ENCODE data around the gene CXCL14. TPM values are rescaled to one million over a fixed set of nuclear protein-coding genes. Genes with fewer than 3 reads are reported as not detected.

CXCL14 gene
- not detected in 2 replicates for total RNA-seq (2014; rRNA removed; shearing (Covaris generic))
- not detected in 2 replicates for polyA plus RNA-seq (2015; cell fraction: cytosol; rRNA removed)
- polyA plus RNA-seq (2015; cell fraction: nucleus; rRNA removed) = not detected in 2 replicates

GRCh38 chr5:135578685-135579341 lies at the start of gene CXCL14:
CXCL14 (minus strand) TSS chr5:135578991; CDS start chr5:135578778, 213 bp downstream.
- DNase-seq (ENCODE audit: low read depth) = no peak

- no peak for DNase-seq (ENCODE audit: low read depth)
These were observed 47.8 kb upstream of the CXCL14 start for GRCh38 chr5:135626636-135627035.

GRCh38 chr5:135625961-135626360 lies 47.2 kb upstream of the CXCL14 start:
- no peak for DNase-seq (ENCODE audit: low read depth)

DNA sequence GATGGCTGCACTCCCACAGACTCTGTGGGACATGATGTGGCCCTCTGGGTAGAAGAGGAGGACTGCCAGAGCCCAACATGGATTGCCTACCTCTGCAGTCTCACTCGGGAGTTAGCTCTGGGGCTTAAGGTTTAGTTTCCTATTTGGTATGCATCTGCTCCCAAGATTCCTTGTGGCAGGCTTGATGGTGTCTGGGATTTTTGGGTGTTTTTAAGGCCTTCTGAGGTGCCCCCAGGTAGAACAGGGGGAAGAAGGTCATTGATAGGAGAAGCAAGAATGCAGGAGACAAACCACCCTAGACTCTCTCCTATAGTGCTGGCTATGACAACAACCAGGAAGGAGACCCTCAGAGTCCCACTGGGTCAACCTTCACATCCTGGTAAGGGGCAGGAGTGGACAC lies 46.7 kb upstream of the CXCL14 start:
- no peak for DNase-seq (ENCODE audit: low read depth)

GRCh38 chr5:135625061-135625460 lies 46.3 kb upstream of the CXCL14 start:
- no peak for DNase-seq (ENCODE audit: low read depth)

DNA sequence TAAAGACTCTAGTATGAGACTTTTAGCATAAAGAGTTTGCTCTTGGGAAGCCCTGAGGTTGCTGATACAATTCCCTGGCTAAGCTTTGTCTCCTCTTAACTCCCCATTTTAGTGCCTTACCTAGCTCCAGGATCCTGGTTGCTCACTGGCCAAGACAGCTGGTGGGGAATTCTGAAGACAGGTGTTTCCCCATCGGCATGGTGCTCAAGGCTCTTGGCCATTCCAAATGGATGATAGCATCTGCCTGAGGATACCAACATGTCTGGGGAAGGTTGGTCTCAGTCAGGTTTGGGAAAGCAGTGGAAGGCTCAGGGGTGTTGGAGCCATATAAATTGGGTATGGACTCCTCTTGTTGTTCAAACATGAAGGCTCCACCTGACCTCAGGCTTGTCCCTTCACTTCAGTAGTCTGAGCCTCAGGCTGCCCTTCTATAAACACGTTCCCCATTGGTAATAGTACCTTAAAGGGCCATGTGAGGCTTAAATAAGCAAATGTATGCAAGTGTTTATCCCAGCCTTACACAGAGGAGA lies 44.5 kb upstream of the CXCL14 start:
- no peak for DNase-seq (ENCODE audit: low read depth)

DNA sequence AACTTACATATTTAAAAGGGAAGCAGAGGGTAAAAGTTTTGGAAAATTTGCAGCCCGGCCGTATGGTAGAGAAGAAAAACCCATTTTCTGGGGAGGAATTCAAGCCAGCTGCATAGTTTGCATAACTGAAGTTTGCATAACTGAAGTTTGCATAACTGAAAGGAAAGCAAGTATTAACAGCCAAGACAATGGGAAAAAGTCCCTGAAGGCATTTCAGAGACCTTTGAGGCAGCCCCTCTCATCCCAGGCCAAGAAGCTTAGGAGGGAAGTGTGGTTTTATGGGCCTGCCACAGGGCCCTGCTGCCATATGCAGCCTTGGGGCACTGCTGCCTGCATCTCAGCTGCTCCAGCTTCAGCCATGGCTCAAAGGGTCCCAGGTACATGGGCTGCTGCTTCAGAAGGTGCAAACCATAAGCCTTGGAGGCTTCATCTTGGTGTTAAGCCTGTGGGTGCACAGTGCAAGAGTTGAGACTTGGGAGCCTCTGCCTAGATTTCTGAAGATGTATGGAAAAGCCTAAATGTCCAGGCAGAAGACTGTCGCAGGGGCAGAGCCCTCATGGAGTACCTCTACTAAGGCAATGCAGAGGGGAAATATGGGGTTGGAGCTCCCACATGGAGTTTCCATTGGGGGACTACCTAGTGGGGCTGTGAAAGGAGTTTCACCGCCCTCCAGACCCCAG lies 36.9 kb upstream of the CXCL14 start:
- DNase-seq (ENCODE audit: low read depth) = no peak

- DNase-seq (ENCODE audit: low read depth) = no peak
These were observed 36.4 kb upstream of the CXCL14 start for GRCh38 chr5:135615171-135615570.

DNA sequence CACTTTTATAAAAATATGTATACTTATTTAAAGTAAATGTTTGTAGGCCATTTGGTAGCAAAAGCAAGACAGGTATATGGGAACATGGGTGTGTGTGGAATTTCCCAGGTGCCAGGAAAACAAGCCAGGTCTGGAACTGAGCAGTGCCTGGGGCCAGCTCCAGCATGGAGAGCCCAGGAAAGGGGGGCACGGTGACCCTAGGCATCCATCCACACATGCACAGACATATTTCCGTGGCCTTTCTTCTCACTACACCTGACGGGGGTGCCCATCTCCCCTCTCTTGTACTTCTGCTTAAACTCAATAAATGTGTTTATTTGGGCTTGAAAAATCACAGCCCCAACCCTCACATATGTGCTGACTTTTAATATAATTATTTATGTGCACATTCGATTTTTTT lies 31.2 kb upstream of the CXCL14 start:
- no peak for DNase-seq (ENCODE audit: low read depth)

DNA sequence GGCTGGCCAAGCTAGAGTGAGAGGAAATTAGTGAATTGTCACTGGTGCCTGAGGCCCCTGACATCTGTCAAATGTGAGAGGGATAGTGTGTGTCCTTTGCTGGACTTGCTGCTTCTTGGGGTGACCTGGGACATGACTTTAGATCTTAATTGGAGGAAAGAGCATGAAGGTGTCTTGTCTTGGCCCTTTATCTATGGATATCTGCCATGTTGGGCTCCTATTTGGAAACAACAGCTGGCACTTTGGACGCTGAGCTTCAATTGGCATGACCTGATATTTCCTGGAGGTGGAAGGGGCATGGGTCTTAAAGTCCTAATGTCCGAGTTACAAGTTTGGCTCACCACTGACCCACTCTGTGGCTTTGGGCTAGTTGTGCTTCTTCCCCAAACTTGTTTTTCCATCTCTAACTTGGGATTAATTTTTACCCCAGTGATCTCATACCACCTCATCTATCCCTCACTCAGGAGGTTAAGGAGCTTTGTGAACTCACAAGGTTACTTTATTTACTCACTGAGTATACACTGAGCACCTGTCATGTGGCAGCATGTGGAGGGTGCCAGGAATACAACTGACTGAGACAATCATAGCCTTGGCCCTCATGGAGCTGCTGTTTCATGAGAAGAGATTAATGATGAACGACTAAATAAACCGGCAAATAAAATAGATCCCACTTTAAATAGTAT lies 30.1 kb upstream of the CXCL14 start:
- DNase-seq (ENCODE audit: low read depth) = no peak

GRCh38 chr5:135608361-135608760 lies 29.6 kb upstream of the CXCL14 start:
- DNase-seq (ENCODE audit: low read depth) = no peak

- no peak for DNase-seq (ENCODE audit: low read depth)
These were observed 27.6 kb upstream of the CXCL14 start for GRCh38 chr5:135606431-135606830.

DNA sequence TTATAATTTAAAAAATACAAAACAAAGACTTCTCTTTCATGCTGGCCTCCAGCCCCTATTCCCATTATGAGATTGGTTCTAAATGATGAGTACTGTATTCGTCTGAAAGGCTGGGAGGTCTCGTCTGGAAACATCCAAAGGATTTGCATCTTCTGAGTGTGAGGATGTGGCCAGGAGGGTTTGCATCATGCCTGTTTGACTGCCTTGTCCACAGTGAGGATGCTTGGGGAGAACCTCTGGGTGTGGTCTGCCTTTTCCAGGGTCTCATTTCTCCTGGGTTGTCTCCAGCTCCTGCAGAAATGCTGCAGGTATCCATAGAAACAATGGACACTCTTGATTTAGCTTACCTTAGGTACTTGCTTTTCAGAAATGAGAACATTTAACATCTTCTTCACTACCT lies 26.4 kb upstream of the CXCL14 start:
- DNase-seq (ENCODE audit: low read depth) = no peak

GRCh38 chr5:135604056-135604455 lies 25.3 kb upstream of the CXCL14 start:
- no peak for DNase-seq (ENCODE audit: low read depth)

DNA sequence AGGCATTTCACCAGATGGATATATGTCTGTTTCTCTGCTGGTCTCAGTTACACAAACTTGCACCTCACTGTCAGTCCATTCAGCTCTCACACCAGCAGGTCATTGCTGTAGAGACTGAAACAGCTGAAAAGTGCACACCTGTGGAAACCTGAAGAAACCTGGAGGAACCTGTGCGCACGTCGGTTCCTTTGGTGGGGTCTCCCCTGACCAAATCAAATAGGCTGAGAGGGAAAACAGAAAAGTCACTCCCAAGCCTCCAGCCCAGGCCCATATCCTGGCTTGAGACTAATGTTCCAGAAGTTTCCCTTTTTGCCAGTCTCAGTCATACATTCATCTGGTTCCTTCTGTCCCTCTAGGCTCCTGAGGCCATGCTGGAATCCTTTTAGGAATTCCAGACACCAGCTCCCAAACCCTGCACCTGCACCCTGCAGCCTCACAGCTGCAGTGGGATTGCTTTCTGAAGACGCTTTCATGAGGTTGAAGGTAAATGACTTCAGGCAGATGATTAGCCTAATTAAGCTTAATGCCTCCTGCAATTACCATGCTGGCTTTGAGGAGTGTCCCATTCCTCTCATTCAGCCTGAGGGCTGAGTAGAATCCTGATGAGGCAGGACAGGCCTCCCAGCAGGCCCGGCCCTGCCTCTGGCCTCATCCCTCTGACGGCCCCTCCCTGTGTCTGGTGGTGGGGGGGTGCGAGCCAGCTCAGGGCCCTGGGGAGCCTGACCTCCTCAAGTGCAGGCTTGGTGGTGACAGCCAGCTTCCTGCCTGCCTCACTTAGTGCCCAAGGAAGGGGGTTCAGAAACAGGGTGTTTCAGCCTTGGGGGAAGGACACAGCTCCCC lies 24.3 kb upstream of the CXCL14 start:
- DNase-seq (ENCODE audit: low read depth) = no peak

- no peak for DNase-seq (ENCODE audit: low read depth)
These were observed 22.7 kb upstream of the CXCL14 start for GRCh38 chr5:135601466-135601865.

DNA sequence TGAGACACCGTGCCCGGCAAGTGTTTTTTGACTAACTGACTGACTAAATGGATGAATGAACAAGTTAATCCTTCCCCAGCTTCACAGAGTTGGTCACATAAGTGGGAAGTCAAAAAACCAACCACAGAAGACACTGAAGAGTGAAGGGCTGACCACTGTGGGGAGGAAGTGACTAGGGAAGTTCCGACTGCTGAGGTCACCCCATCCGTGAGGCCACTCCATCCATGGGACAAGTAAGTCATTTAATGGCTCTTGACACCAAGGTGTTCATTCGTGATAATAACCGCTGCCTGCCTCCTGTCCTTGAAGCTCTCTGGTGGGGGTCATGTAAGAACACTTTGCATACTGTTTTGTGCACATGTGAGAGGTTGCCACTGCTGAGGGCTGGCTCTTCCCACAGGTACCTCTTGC lies 22.2 kb upstream of the CXCL14 start:
- DNase-seq (ENCODE audit: low read depth) = no peak

DNA sequence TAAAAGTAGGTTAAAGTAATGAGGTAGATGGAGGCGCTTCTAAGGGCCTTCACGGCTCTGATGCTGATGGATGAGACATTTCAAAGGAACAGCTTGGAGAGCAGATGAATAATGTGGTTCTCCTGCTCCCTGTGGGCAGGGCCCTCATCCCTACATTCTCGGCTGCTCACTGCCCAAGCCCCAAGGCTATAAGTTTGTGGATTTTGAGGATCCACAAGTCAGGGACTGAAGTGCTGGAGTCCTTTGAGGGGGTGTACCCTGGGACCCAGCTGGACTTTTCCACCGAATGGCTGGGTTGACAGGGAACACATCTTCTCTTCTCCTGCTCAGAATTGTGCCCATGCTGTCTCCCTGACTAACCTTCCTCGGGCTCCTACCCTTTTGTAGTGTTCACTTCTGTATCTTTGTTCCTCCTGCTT lies 21.4 kb upstream of the CXCL14 start:
- no peak for DNase-seq (ENCODE audit: low read depth)

DNA sequence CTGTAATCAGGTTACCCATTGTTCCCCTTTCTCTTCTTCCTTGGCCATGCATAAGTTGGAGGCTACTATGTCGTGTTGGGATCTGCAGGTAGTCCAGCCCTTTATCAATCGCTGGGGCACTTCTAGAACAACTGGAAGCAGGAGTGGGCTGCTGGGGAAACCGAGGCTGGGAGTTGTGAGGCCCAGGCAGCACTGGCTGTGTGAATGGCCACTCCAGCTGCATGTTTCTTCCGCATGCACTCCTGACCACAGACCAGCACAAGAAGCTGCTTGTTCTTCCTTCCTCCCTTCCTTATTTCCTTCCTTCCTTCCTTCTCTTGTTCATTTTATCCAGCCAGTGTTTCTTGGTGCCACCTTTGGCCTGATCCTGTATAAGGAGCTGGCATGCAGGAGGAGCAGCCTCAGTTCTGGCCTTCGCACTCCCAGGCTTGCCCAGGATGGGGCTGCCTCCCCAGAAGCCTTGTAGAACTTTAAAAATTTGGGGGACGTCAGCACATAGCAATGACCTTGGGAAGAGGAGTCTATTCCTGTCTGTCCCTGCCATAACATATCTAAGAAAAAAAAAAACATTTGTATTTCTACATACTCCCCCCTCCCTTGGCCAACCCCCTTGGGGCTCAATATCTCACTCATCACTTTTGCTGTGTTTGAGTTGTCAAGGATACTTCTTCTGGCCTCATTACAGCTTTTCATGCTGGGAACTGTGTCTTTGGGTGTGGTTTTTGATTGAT lies 20.8 kb upstream of the CXCL14 start:
- DNase-seq (ENCODE audit: low read depth) = no peak

DNA sequence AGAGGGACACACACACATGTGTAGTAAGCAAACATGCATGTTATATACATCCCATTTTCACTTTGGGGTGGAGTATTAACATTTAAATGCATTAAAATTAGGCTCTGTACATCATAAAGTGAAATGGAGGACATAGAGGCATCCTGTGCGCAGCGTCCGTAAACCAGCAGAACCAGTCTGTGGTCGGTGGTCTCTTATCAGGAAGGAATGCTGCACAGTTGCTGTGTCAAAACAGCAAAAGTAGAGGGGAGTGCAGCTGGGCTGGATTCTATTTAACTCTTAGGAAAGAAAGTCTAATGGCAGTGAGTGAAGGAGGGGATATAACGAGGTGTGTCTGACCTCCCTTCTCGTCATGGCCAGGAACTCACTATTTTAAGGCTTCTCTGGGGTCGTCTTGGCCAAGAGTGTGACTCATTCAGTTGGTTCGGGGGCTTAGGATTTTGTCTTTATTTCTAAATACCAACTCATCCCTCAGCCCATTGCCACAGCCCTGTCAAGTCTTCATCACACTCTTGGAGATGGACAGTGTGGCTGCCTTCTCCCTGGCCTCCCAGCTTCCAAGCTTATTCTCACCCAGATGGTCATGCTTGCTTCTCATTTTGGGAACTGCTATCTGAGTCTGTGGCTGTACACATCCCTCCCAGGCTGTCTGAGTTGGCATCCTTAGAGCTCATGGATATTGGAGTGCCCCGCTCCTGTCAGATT lies 20.1 kb upstream of the CXCL14 start:
- DNase-seq (ENCODE audit: low read depth) = no peak
